Small intestine (tissue), 7 donors: ENCODE results near the gene GRK2. TPM values are rescaled to one million over a fixed set of nuclear protein-coding genes. Genes with fewer than 3 reads are reported as not detected.

Source experiments
- DNase-seq, 2 donors: peaks; one replicate each; pipeline versions ENCODE4 v3.0.0 to v3.0.0-alpha.2; 2013
- FAIRE-seq: peaks from 2 replicates; lab custom pipeline; 2012; peaks lifted over from hg19 to GRCh38; lab: Jason Lieb, UNC
- H3K27ac ChIP-seq, 3 donors: one replicate each; pipeline ENCODE4 v1.5.1; 2013; ENCODE audit warnings: low read length in 2 of 3, mild to moderate bottlenecking in 2 of 3, control low read depth in 1 of 3, inconsistent platforms in 1 of 3, low read depth in 1 of 3, moderate library complexity in 1 of 3
- H3K27me3 ChIP-seq, 3 donors: one replicate each; pipeline ENCODE4 v1.6.1; 2013; ENCODE audit warnings: low read length in 3 of 3, inconsistent platforms in 1 of 3; ENCODE audit not compliant: control insufficient read depth in 3 of 3, insufficient read depth in 3 of 3
- H3K36me3 ChIP-seq, 3 donors: one replicate each; pipeline ENCODE4 v1.6.1; 2013; ENCODE audit warnings: low read length in 3 of 3, inconsistent platforms in 1 of 3, low read depth in 1 of 3, mild to moderate bottlenecking in 1 of 3, moderate library complexity in 1 of 3; ENCODE audit not compliant: control insufficient read depth in 3 of 3, insufficient read depth in 2 of 3
- H3K4me1 ChIP-seq, 3 donors: one replicate each; pipeline ENCODE4 v1.6.1; 2013; ENCODE audit warnings: low read length in 2 of 3, inconsistent platforms in 1 of 3, low read depth in 1 of 3, mild to moderate bottlenecking in 1 of 3, moderate library complexity in 1 of 3; ENCODE audit not compliant: control insufficient read depth in 3 of 3, insufficient read depth in 2 of 3
- H3K4me3 ChIP-seq, 3 donors: one replicate each; pipeline ENCODE4 v1.5.1; 2013; ENCODE audit warnings: low read length in 3 of 3, control low read depth in 1 of 3, inconsistent platforms in 1 of 3, low read depth in 1 of 3, mild to moderate bottlenecking in 1 of 3, moderate library complexity in 1 of 3
- H3K9me3 ChIP-seq, 2 donors: one replicate each; pipeline ENCODE4 v1.6.1; 2013; ENCODE audit warnings: low read depth in 1 of 2, low read length in 1 of 2; ENCODE audit not compliant: control insufficient read depth in 2 of 2, insufficient read depth in 1 of 2
- WGBS, 3 donors: extraction: QIAGEN DNeasy Blood & Tissue Kit; methylation state at CpG; one replicate each; pipeline ENCODE4 v1.1.7; 2013; 5-methylcytosine and 5-hydroxymethylcytosine counted together
- polyA plus RNA-seq, 4 donors: library from polyadenylated mRNA; stranded (reverse) in 3 of 4; unstranded in 1 of 4; fragments of 200-250 nt in 3 of 4; fragments of 120-200 nt in 1 of 4; gene quantifications; one replicate each; pipeline versions ENCODE4 v1.2.1 to v1.2.3, GENCODE V29; 2013
- donor health status: healthy with polysubstance abuse.
- donor health status: control.
- donor health status: control.
- donor health status: Bipolar disorder and iron deficiency.
- donor health status: healthy.

Gene GRK2
- polyA plus RNA-seq, 4 donors: 78.3 to 153 (median 102) TPM

- peaks cover 20 to 84% (median 29%) of the 10 kb centered on the region in 3 donors for H3K36me3 ChIP-seq
- H3K4me3 ChIP-seq: no peak overlapping the region
- FAIRE-seq (no peak), DNase-seq (no peak)
- H3K27me3 ChIP-seq: no peaks in the 10 kb centered on the region
- WGBS, 3 donors: 63 to 78% (median 63%) methylated on average over 7 to 8 of the region's 8 CpGs
- peaks cover 3 to 29% (median 8%) of the 10 kb centered on the region in 3 donors for H3K4me1 ChIP-seq
- peak overlapping the region; percentile 60 to 99 (median 95) for H3K27ac ChIP-seq
- no peaks in the 10 kb centered on the region for H3K9me3 ChIP-seq
Measured at GRCh38 chr11:67286621-67287333, 20.5 kb downstream of the GRK2 start.

GRCh38 chr11:67287355-67288197 lies 21.3 kb downstream of the GRK2 start:
- H3K4me3 ChIP-seq: peak overlapping the region in 2 of 3 donors; percentile 76 to 94

GRCh38 chr11:67288198-67288451 lies 21.9 kb downstream of the GRK2 start:
- H3K4me3 ChIP-seq: peak overlapping the region; percentile 63 to 94 (median 76)
- H3K9me3 ChIP-seq: no peaks in the 10 kb centered on the region
- H3K4me1 ChIP-seq: peaks cover 3 to 29% (median 8%) of the 10 kb centered on the region in 3 donors
- H3K27me3 ChIP-seq: no peaks in the 10 kb centered on the region
- 26 to 35% (median 35%) methylated on average over 4 of the region's 4 CpGs for WGBS, 3 donors
- FAIRE-seq: no peak
- H3K27ac ChIP-seq: peak overlapping the region; percentile 79 to 99 (median 95)
- no peak for DNase-seq
- H3K36me3 ChIP-seq: peaks cover 12 to 77% (median 16%) of the 10 kb centered on the region in 3 donors

More at GRCh38 chr11:67287355-67288197, 21.3 kb downstream of the GRK2 start:
- H3K27me3 ChIP-seq: no peaks in the 10 kb centered on the region
- WGBS, 3 donors: 65 to 80% (median 65%) methylated on average over 14 of the region's 14 CpGs
- H3K36me3 ChIP-seq: peaks cover 13 to 83% (median 21%) of the 10 kb centered on the region in 3 donors
- peak overlapping the region; percentile 79 to 99 (median 95) for H3K27ac ChIP-seq
- DNase-seq (peak in 1 of 2 donors; percentile 29), FAIRE-seq (no peak)
- peaks cover 3 to 29% (median 8%) of the 10 kb centered on the region in 3 donors for H3K4me1 ChIP-seq
- no peaks in the 10 kb centered on the region for H3K9me3 ChIP-seq

GRCh38 chr11:67288452-67289225 lies 22.4 kb downstream of the GRK2 start:
- FAIRE-seq: no peak

GRCh38 chr11:67289226-67289650 lies 23.0 kb downstream of the GRK2 start, which contains the start of gene ANKRD13D:
Gene ANKRD13D (plus strand): TSS chr11:67289303. CDS start chr11:67289461, 158 bp downstream.
- peaks cover 3 to 29% (median 8%) of the 10 kb centered on the region in 3 donors for H3K4me1 ChIP-seq
- peak within 1 kb of the TSS; percentile 79 to 99 (median 95) for H3K27ac ChIP-seq
- DNase-seq (no peak), FAIRE-seq (no peak)
- H3K9me3 ChIP-seq: no peaks in the 10 kb centered on the region
- 0 to 1% (median 0%) methylated on average over 16 to 56 of the region's 56 CpGs for WGBS, 3 donors
- peak within 1 kb of the TSS; percentile 63 to 94 (median 76) for H3K4me3 ChIP-seq
- H3K36me3 ChIP-seq: peaks cover 8 to 70% (median 9%) of the 10 kb centered on the region in 3 donors
- no peaks in the 10 kb centered on the region for H3K27me3 ChIP-seq

More at GRCh38 chr11:67288452-67289225, 22.4 kb downstream of the GRK2 start:
- Histone ChIP-seq H3K27me3 (no peaks in the 10 kb centered on the region), H3K4me1 (peaks cover 3 to 29% (median 8%) of the 10 kb centered on the region in 3 donors), H3K9me3 (no peaks in the 10 kb centered on the region), H3K27ac (peak overlapping the region; percentile 79 to 99 (median 95)), H3K36me3 (peaks cover 9 to 75% (median 14%) of the 10 kb centered on the region in 3 donors), H3K4me3 (peak overlapping the region; percentile 63 to 94 (median 76))
- peak; percentile 81 to 93 for DNase-seq
- WGBS, 3 donors: 0 to 1% (median 0%) methylated on average over 47 to 87 of the region's 87 CpGs

GRCh38 chr11:67289651-67290479 lies 23.6 kb downstream of the GRK2 start:
- 34 to 53% (median 39%) methylated on average over 32 to 36 of the region's 36 CpGs for WGBS, 3 donors
- peak overlapping the region; percentile 58 to 76 (median 63) for H3K4me3 ChIP-seq
- H3K9me3 ChIP-seq: no peaks in the 10 kb centered on the region
- peak overlapping the region in 1 of 3 donors; percentile 52 for H3K27ac ChIP-seq
- no peaks in the 10 kb centered on the region for H3K27me3 ChIP-seq
- H3K36me3 ChIP-seq: peaks cover 6 to 67% (median 8%) of the 10 kb centered on the region in 3 donors
- DNase-seq: no peak
- FAIRE-seq: no peak
- H3K4me1 ChIP-seq: peaks cover 3 to 29% (median 8%) of the 10 kb centered on the region in 3 donors

GRCh38 chr11:67290801-67291200 lies 24.5 kb downstream of the GRK2 start:
- peaks cover 0 to 64% (median 3%) of the 10 kb centered on the region in 3 donors for H3K36me3 ChIP-seq
- peak overlapping the region in 1 of 3 donors; percentile 21 for H3K27ac ChIP-seq
- FAIRE-seq (no peak), DNase-seq (no peak)
- peaks cover 3 to 29% (median 8%) of the 10 kb centered on the region in 3 donors for H3K4me1 ChIP-seq
- H3K27me3 ChIP-seq: no peaks in the 10 kb centered on the region
- H3K9me3 ChIP-seq: peaks cover 0 to 4% of the 10 kb centered on the region in 2 donors
- WGBS, 3 donors: 78 to 94% (median 86%) methylated on average over 7 of the region's 7 CpGs
- no peak overlapping the region for H3K4me3 ChIP-seq
